Endodermal cell (in vitro differentiated cells): Measurements from ENCODE around the gene LRRFIP1. TPM values are rescaled to one million over a fixed set of nuclear protein-coding genes. Genes with fewer than 3 reads are reported as not detected.

Experiments used
- DNase-seq: peaks from one replicate; pipeline ENCODE4 v3.0.0-alpha.2; 2017
- H3K27ac ChIP-seq: 2 replicates; pipeline ENCODE4 v1.5.1; 2013; ENCODE audit warnings: mild to moderate bottlenecking, low read depth, low read length, moderate library complexity
- H3K27me3 ChIP-seq: 2 replicates; pipeline ENCODE4 v1.6.1; 2013; ENCODE audit warnings: mild to moderate bottlenecking, low read length, moderate library complexity; ENCODE audit not compliant: insufficient read depth, control insufficient read depth, poor library complexity, severe bottlenecking
- H3K36me3 ChIP-seq: 2 replicates; pipeline ENCODE4 v1.7.0; 2013; ENCODE audit warnings: mild to moderate bottlenecking, low read length, moderate library complexity; ENCODE audit not compliant: control insufficient read depth, insufficient read depth
- H3K4me1 ChIP-seq: one replicate; pipeline ENCODE4 v1.7.0; 2013; ENCODE audit warnings: low read length; ENCODE audit not compliant: control insufficient read depth, insufficient read depth
- H3K4me3 ChIP-seq: 2 replicates; pipeline ENCODE4 v1.5.1; 2013; ENCODE audit warnings: mild to moderate bottlenecking, low read length, moderate library complexity
- H3K9ac ChIP-seq: 2 replicates; pipeline ENCODE4 v1.6.1; 2013; ENCODE audit warnings: mild to moderate bottlenecking, low read length, moderate library complexity; ENCODE audit not compliant: poor library complexity, severe bottlenecking; ENCODE audit errors: extremely low read depth
- H3K9me3 ChIP-seq: 2 replicates; pipeline ENCODE4 v1.6.1; 2013; ENCODE audit warnings: mild to moderate bottlenecking, low read length, moderate library complexity; ENCODE audit not compliant: control insufficient read depth
- H3K27ac Mint-ChIP-seq: 2 replicates; pipeline ENCODE4 v1.8.0; 2020; ENCODE audit warnings: mixed read lengths
- H3K27me3 Mint-ChIP-seq: 2 replicates; pipeline ENCODE4 v1.8.0; 2021; ENCODE audit warnings: mild to moderate bottlenecking, mixed read lengths; ENCODE audit not compliant: insufficient read depth
- H3K36me3 Mint-ChIP-seq: 2 replicates; pipeline ENCODE4 v1.8.0; 2020; ENCODE audit warnings: low read depth, mixed read lengths
- H3K4me1 Mint-ChIP-seq: 2 replicates; pipeline ENCODE4 v1.8.0; 2020; ENCODE audit warnings: mixed read lengths
- H3K4me3 Mint-ChIP-seq: 2 replicates; pipeline ENCODE4 v1.8.0; 2020; ENCODE audit warnings: mild to moderate bottlenecking, moderate library complexity, mixed read lengths
- H3K9me3 Mint-ChIP-seq: 2 replicates; pipeline ENCODE4 v1.8.0; 2020; ENCODE audit warnings: mild to moderate bottlenecking, mixed read lengths
- CTCF ChIP-seq: fragments of 200-600 bp; sonication (generic); conservative IDR thresholded peaks from 2 replicates; pipeline ENCODE4 v1.5.0; 2021; ENCODE audit warnings: antibody characterized with exemption, mild to moderate bottlenecking
- WGBS, 2 experiments: methylation state at CpG; one replicate each; pipeline versions ENCODE4 v1.1.5 to v1.1.7; 2013; ENCODE audit warnings: missing lambda C conversion rate in 2 of 2, mixed read lengths in 1 of 2; ENCODE audit not compliant: insufficient coverage in 1 of 2, insufficient read length in 1 of 2; 5-methylcytosine and 5-hydroxymethylcytosine counted together
- total RNA-seq, 2 donors: library from RNA; stranded (reverse); fragmentation: NEBNext Ultra II Directional in 1 of 2; extraction: Animal tissue kit (Norgen Biotek cat#: 25700) in 1 of 2; gene quantifications; 2 replicates in 1 of 2; 3 replicates in 1 of 2; pipeline ENCODE4 v1.2.1, GENCODE V29; 2021

The LRRFIP1 gene
- total RNA-seq, 2 donors from 2014 or later, result 102 to 132 TPM

DNA sequence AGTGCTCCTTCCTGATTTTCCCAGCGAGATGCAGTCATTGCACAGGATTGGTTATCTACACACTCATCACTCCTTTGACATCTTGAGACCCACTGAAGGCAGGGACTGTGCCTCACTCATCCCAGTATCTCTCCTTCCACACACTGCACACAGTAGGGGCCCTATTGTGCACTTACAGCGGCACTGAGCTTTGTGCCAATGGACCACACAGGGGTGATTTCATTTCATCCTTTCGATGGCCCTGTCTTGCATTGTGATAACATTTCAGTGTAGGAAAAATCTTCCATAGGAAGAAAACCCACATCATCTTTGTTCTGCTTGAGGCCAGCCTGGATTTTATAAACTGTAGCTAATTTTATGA, 11.0 kb upstream of the LRRFIP1 start:
- Histone ChIP-seq H3K27ac (no peak overlapping the region), H3K36me3 (peaks cover 11% of the 10 kb centered on the region), H3K27me3 (no peaks in the 10 kb centered on the region), H3K4me3 (no peak overlapping the region), H3K9ac (no peak overlapping the region), H3K4me1 (peaks cover 20% of the 10 kb centered on the region), H3K9me3 (peaks cover 4% of the 10 kb centered on the region)
- H3K4me1 Mint-ChIP-seq, result peaks cover 51% of the 10 kb centered on the region
- TF ChIP-seq CTCF, result no peak
- H3K9me3 Mint-ChIP-seq, result peaks cover 2% of the 10 kb centered on the region
- peaks cover 4% of the 10 kb centered on the region for H3K36me3 Mint-ChIP-seq
- H3K27ac Mint-ChIP-seq, result no peak overlapping the region
- H3K4me3 Mint-ChIP-seq, result no peak overlapping the region
- H3K27me3 Mint-ChIP-seq, result no peaks in the 10 kb centered on the region
- 70 to 91% methylated on average over 1 to 3 of the region's 3 CpGs for WGBS, 2 experiments
- DNase-seq, result no peak

DNA sequence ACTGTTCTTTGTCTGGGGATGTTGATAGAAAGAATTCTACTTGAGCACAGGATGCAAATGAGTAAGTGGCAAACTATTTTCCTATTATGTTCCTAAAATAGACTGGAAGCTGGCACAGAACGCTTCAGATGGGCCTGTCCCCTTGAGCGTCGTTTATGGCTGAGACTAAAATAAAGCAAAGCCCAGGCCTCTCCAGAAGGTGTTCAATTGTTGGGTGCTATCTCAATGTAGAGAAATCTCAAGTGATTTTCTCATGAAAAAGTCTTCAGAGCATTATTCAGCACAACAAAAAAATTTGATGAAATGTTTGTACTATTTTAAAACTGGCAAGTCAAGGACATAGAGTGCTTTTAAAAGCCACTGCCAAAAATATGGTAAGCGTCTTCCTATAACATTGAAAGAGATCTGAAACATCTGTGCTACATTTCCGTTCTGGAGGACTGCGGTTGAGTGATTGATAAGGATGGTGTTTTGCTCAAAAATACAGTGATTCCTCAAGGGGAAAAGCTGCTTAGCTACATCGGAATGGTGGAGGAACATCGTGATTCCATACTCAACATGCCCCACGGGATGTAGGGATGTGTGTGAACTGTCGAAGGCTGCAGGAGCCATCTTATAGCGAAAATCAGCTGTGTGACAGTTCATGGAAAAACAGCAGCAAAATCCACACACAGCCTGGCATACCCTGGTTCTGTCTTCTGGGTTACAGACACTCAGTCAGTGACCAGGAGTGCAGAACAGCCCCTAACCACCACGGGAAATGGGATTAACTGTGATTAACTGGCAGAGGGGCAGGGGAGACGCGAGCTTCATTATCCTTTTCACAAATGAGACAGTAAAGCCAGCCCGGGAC, 10.4 kb upstream of the LRRFIP1 start:
- Histone ChIP-seq H3K4me1 (peaks cover 20% of the 10 kb centered on the region), H3K27ac (no peak overlapping the region), H3K36me3 (peaks cover 11% of the 10 kb centered on the region), H3K27me3 (no peaks in the 10 kb centered on the region), H3K9me3 (peaks cover 4% of the 10 kb centered on the region), H3K9ac (no peak overlapping the region), H3K4me3 (no peak overlapping the region)
- no peak overlapping the region for H3K4me3 Mint-ChIP-seq
- no peak overlapping the region for H3K27ac Mint-ChIP-seq
- 92 to 97% methylated on average over 14 to 15 of the region's 15 CpGs for WGBS, 2 experiments
- no peak for DNase-seq
- no peak for TF ChIP-seq CTCF
- peaks cover 2% of the 10 kb centered on the region for H3K9me3 Mint-ChIP-seq
- peaks cover 4% of the 10 kb centered on the region for H3K36me3 Mint-ChIP-seq
- peaks cover 49% of the 10 kb centered on the region for H3K4me1 Mint-ChIP-seq
- H3K27me3 Mint-ChIP-seq, result no peaks in the 10 kb centered on the region

- TF ChIP-seq CTCF, result no peak
- Histone ChIP-seq H3K9me3 (peaks cover 4% of the 10 kb centered on the region), H3K9ac (no peak overlapping the region), H3K4me3 (no peak overlapping the region), H3K4me1 (peaks cover 18% of the 10 kb centered on the region), H3K27me3 (no peaks in the 10 kb centered on the region), H3K36me3 (peaks cover 11% of the 10 kb centered on the region), H3K27ac (no peak overlapping the region)
- Mint-ChIP-seq H3K4me1 (peaks cover 45% of the 10 kb centered on the region), H3K36me3 (peaks cover 4% of the 10 kb centered on the region), H3K27ac (no peak overlapping the region), H3K9me3 (peaks cover 2% of the 10 kb centered on the region), H3K27me3 (no peaks in the 10 kb centered on the region), H3K4me3 (no peak overlapping the region)
- WGBS, 2 experiments, result 91 to 100% methylated on average over 2 to 4 of the region's 4 CpGs
- no peak for DNase-seq
Observed at GRCh38 chr2:237617587-237617982, 9.8 kb upstream of the LRRFIP1 start.
